ENCODE measurements around the gene CSAD. TPM values are rescaled to one million over a fixed set of nuclear protein-coding genes. Genes with fewer than 3 reads are reported as not detected.

CSAD gene
- total RNA-seq, 1 donor: 9.4 TPM

DNA sequence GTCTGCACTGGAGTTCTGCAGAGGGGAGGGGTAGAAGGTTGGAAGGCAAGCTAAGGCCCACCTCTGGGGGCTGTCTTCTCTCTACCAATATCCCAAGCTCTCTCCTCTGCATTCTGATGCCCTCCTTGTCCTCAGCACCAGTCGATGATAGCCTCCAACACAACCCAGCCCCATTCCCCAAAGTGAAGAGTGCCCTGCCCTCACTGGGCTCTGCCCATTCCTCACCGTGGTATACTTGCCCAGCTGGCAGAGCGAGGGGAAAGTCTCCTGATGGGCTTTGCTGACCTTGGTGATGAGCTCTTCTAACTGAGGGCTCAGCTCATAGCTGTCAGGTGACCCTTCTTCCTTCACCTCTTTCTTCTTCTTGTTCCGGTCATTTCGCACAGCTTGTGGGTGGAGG, 33.5 kb upstream of the CSAD start:
- peaks cover 33% of the 10 kb centered on the region for H3K4me1 ChIP-seq (ENCODE audit: insufficient read depth, low read length)
- peaks cover 57% of the 10 kb centered on the region for H3K36me3 ChIP-seq (ENCODE audit: insufficient read depth, low read length)
- no peaks in the 10 kb centered on the region for H3K27me3 ChIP-seq (ENCODE audit: insufficient read depth, low read length)
- H3K9me3 ChIP-seq (ENCODE audit: low read depth, low read length): no peaks in the 10 kb centered on the region
- peak; percentile 35 for DNase-seq (ENCODE audit: insufficient read length, low spot score, missing footprints)
- no peak overlapping the region for H3K4me2 ChIP-seq (ENCODE audit: insufficient read depth, low read length)
- H3K27ac ChIP-seq (ENCODE audit: low read depth, low read length): no peak overlapping the region
- peaks cover 5% of the 10 kb centered on the region for H4K20me1 ChIP-seq (ENCODE audit: insufficient read depth, low read length)
- peaks cover 49% of the 10 kb centered on the region for H3K79me2 ChIP-seq (ENCODE audit: insufficient read depth, low read length)
- TF ChIP-seq, protein P1, sequence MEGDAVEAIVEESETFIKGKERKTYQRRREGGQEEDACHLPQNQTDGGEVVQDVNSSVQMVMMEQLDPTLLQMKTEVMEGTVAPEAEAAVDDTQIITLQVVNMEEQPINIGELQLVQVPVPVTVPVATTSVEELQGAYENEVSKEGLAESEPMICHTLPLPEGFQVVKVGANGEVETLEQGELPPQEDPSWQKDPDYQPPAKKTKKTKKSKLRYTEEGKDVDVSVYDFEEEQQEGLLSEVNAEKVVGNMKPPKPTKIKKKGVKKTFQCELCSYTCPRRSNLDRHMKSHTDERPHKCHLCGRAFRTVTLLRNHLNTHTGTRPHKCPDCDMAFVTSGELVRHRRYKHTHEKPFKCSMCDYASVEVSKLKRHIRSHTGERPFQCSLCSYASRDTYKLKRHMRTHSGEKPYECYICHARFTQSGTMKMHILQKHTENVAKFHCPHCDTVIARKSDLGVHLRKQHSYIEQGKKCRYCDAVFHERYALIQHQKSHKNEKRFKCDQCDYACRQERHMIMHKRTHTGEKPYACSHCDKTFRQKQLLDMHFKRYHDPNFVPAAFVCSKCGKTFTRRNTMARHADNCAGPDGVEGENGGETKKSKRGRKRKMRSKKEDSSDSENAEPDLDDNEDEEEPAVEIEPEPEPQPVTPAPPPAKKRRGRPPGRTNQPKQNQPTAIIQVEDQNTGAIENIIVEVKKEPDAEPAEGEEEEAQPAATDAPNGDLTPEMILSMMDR (IDR thresholded peaks at IDR 0.05; ENCODE audit: extremely low read depth, low read depth, low read length): no peak
- no peak overlapping the region for H2AFZ ChIP-seq (ENCODE audit: low read length)
- no peak overlapping the region for H3K4me3 ChIP-seq (ENCODE audit: insufficient read depth, low read length)

DNA sequence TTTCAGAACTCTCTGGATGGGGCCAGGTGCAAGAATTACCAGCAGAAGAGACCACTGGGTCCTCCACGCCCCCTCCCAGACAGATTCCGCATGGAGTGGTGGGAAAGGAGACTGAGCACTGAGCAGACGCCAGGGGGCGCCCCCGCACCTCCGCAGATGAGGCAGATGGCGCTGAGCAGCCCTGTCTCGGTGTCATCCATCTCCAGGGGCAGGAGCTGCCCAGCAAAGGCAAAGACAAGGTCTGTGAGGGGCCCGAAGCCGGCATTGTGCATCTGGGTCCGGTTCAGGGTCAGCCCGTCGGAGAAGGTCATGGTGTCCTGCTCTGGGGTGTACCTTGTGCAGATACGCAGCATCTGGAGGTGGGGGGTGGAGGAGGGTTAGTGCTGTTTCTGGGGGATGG, 32.6 kb upstream of the CSAD start:
- Histone ChIP-seq H3K4me1 (ENCODE audit: insufficient read depth, low read length) (peaks cover 32% of the 10 kb centered on the region), H3K9me3 (ENCODE audit: low read depth, low read length) (no peaks in the 10 kb centered on the region), H3K27ac (ENCODE audit: low read depth, low read length) (no peak overlapping the region), H4K20me1 (ENCODE audit: insufficient read depth, low read length) (peaks cover 5% of the 10 kb centered on the region), H3K4me2 (ENCODE audit: insufficient read depth, low read length) (no peak overlapping the region), H3K36me3 (ENCODE audit: insufficient read depth, low read length) (peaks cover 57% of the 10 kb centered on the region), H3K79me2 (ENCODE audit: insufficient read depth, low read length) (peaks cover 45% of the 10 kb centered on the region), H2AFZ (ENCODE audit: low read length) (no peak overlapping the region), H3K4me3 (ENCODE audit: insufficient read depth, low read length) (no peak overlapping the region), H3K27me3 (ENCODE audit: insufficient read depth, low read length) (no peaks in the 10 kb centered on the region)
- peak; percentile 97 for DNase-seq (ENCODE audit: insufficient read length, low spot score, missing footprints)
- TF ChIP-seq, protein P1 (IDR thresholded peaks at IDR 0.05; ENCODE audit: extremely low read depth, low read depth, low read length): peak; percentile 94

DNA sequence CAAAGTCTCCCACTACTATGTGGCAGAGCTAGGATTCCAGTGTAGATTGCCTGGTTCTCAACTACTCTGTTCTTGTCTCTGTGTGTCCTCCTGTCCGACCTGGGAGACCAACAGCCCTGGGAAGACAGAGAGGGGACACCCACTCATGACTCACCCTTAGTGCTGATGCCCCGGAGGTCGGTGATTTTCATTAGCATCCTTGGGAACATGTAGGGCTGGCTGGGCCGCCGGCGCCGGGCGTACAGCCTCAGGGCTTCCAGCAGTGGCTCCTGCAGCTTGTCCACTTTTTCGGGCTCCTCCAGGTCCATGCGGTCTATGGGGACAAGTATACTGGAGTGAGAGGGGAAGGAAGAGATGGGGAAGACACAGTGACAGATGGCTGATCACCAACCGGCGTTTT, 32.2 kb upstream of the CSAD start:
- H3K27ac ChIP-seq (ENCODE audit: low read depth, low read length): no peak overlapping the region
- H3K4me1 ChIP-seq (ENCODE audit: insufficient read depth, low read length): peaks cover 27% of the 10 kb centered on the region
- H3K4me3 ChIP-seq (ENCODE audit: insufficient read depth, low read length): no peak overlapping the region
- H2AFZ ChIP-seq (ENCODE audit: low read length): no peak overlapping the region
- no peaks in the 10 kb centered on the region for H3K27me3 ChIP-seq (ENCODE audit: insufficient read depth, low read length)
- peak; percentile 86 for DNase-seq (ENCODE audit: insufficient read length, low spot score, missing footprints)
- TF ChIP-seq, protein P1 (IDR thresholded peaks at IDR 0.05; ENCODE audit: extremely low read depth, low read depth, low read length): no peak
- no peak overlapping the region for H3K4me2 ChIP-seq (ENCODE audit: insufficient read depth, low read length)
- H3K36me3 ChIP-seq (ENCODE audit: insufficient read depth, low read length): peaks cover 57% of the 10 kb centered on the region
- peaks cover 5% of the 10 kb centered on the region for H4K20me1 ChIP-seq (ENCODE audit: insufficient read depth, low read length)
- H3K79me2 ChIP-seq (ENCODE audit: insufficient read depth, low read length): peaks cover 40% of the 10 kb centered on the region
- no peaks in the 10 kb centered on the region for H3K9me3 ChIP-seq (ENCODE audit: low read depth, low read length)

DNA sequence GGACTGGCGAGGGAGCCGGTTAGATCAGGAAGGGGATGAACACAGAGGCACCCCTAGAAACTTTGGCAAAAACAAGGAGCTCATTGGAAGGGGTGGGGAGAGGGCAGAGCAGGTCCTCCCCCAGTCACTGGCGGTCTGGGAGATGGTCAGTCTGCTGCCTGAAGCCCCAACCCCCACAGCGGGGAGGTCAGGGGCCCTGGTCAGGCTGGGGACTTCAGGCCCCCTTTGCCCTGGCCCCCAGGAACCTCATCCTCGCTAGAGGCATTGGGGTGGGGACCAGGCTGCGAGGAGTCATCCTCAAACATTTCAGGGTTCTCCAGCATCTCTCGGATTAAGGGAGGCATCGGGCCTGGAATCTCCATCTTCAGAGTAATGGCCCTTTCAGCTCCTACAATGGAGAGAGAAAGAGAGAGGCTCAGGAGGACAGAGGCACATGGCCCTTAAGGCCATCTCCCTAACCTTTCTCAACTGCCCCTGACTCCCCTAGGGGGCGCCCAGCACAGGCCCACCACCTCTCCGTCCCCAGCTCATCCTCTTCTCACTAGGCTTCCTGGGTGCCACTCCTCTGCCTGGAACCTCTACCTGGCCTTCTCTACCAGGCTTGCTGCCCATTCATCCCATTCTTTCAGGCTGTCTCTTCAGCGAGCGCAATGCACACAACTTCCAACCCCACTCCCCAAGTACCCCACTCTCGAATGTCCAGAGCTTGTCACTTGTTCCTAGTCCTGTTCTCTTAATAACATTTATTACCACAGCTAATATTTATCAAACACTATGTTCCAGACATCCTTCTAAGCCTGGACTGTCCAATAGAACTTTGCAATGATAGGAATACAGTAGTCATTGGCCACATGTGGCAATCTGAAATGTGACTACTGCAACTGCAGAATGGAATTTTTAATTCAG, 31.0 kb upstream of the CSAD start:
- Histone ChIP-seq H3K4me3 (ENCODE audit: insufficient read depth, low read length) (no peak overlapping the region), H3K4me2 (ENCODE audit: insufficient read depth, low read length) (no peak overlapping the region), H3K79me2 (ENCODE audit: insufficient read depth, low read length) (peaks cover 28% of the 10 kb centered on the region), H3K27me3 (ENCODE audit: insufficient read depth, low read length) (no peaks in the 10 kb centered on the region), H3K4me1 (ENCODE audit: insufficient read depth, low read length) (peaks cover 18% of the 10 kb centered on the region), H4K20me1 (ENCODE audit: insufficient read depth, low read length) (peaks cover 5% of the 10 kb centered on the region), H3K36me3 (ENCODE audit: insufficient read depth, low read length) (peaks cover 57% of the 10 kb centered on the region), H3K27ac (ENCODE audit: low read depth, low read length) (no peak overlapping the region), H2AFZ (ENCODE audit: low read length) (no peak overlapping the region), H3K9me3 (ENCODE audit: low read depth, low read length) (no peaks in the 10 kb centered on the region)
- TF ChIP-seq, protein P1 (IDR thresholded peaks at IDR 0.05; ENCODE audit: extremely low read depth, low read depth, low read length): peak; percentile 28
- peak; percentile 79 for DNase-seq (ENCODE audit: insufficient read length, low spot score, missing footprints)
